Colonic mucosa (tissue), 4 donors: ENCODE measurements around the gene ELAVL2. TPM values are rescaled to one million over a fixed set of nuclear protein-coding genes. Genes with fewer than 3 reads are reported as not detected.
"Not testable (repeated sequence)": the region's sequence is repeated elsewhere in the genome, so short reads cannot be mapped to it uniquely, and the experiment has no call there.

ENCODE experiments used
- DNase-seq: peaks from one replicate; pipeline ENCODE4 v3.0.0-alpha.2; 2020
- H3K27ac ChIP-seq: fragments of 200-600 bp; one replicate; pipeline ENCODE4 v1.8.0; 2021
- H3K27me3 ChIP-seq: fragments of 200-600 bp; one replicate; pipeline ENCODE4 v1.8.0; 2021
- H3K36me3 ChIP-seq: fragments of 200-600 bp; one replicate; pipeline ENCODE4 v1.8.0; 2021
- H3K4me1 ChIP-seq: fragments of 200-600 bp; one replicate; pipeline ENCODE4 v1.8.0; 2021; ENCODE audit warnings: mild to moderate bottlenecking
- H3K4me3 ChIP-seq: fragments of 200-600 bp; one replicate; pipeline ENCODE4 v1.8.0; 2021
- H3K9ac ChIP-seq, 2 donors: one replicate each; pipeline ENCODE4 v1.7.0; 2013; ENCODE audit warnings: control low read depth in 2 of 2, low read depth in 2 of 2, low read length in 2 of 2
- H3K9me3 ChIP-seq: fragments of 200-600 bp; one replicate; pipeline ENCODE4 v1.8.0; 2021
- intact Hi-C: fragments of 100-400 bp; cut with DNase I; formaldehyde crosslinking; loops from one replicate; pipeline ENCODE4 v1.14.1; 2022
- total RNA-seq, 2 donors: library from RNA; stranded (reverse); fragmentation: NEBNext Ultra II Directional in 1 of 2; extraction: Animal tissue kit (Norgen Biotek cat#: 25700) in 1 of 2; gene quantifications; one replicate each; pipeline ENCODE4 v1.2.1, GENCODE V29; 2021
- TF ChIP-seq, protein P1 (sequence below): fragments of 200-600 bp; IDR thresholded peaks from one replicate; pipeline ENCODE4 v1.8.0; 2022; ENCODE audit warnings: antibody characterized with exemption, mild to moderate bottlenecking
- donor health status: healthy.
- donor health status: DM: no; HTN: no; CAD: no.
- donor health status: DM: no; HTN: no; CAD: no.

ELAVL2 gene
- total RNA-seq, 2 donors from 2014 or later = 0.24 to 0.30 TPM

- TF ChIP-seq, protein P1, sequence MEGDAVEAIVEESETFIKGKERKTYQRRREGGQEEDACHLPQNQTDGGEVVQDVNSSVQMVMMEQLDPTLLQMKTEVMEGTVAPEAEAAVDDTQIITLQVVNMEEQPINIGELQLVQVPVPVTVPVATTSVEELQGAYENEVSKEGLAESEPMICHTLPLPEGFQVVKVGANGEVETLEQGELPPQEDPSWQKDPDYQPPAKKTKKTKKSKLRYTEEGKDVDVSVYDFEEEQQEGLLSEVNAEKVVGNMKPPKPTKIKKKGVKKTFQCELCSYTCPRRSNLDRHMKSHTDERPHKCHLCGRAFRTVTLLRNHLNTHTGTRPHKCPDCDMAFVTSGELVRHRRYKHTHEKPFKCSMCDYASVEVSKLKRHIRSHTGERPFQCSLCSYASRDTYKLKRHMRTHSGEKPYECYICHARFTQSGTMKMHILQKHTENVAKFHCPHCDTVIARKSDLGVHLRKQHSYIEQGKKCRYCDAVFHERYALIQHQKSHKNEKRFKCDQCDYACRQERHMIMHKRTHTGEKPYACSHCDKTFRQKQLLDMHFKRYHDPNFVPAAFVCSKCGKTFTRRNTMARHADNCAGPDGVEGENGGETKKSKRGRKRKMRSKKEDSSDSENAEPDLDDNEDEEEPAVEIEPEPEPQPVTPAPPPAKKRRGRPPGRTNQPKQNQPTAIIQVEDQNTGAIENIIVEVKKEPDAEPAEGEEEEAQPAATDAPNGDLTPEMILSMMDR = no peak
Measured at GRCh38 chr9:23728736-23729135, 97.3 kb downstream of the ELAVL2 start.

GRCh38 chr9:23725279-23725946 is 100.6 kb downstream of the ELAVL2 start:
- no peak overlapping the region for H3K9ac ChIP-seq
- intact Hi-C loops = no loop called here
- no peak overlapping the region for H3K4me3 ChIP-seq
- no peaks in the 10 kb centered on the region for H3K9me3 ChIP-seq
- no peak overlapping the region for H3K27ac ChIP-seq
- H3K27me3 ChIP-seq = no peaks in the 10 kb centered on the region
- H3K4me1 ChIP-seq = no peaks in the 10 kb centered on the region
- DNase-seq = no peak
- H3K36me3 ChIP-seq = no peaks in the 10 kb centered on the region
- TF ChIP-seq, protein P1 = no peak

More at GRCh38 chr9:23728736-23729135, 97.3 kb downstream of the ELAVL2 start:
- H3K9ac ChIP-seq = no peak overlapping the region
- H3K27ac ChIP-seq = no peak overlapping the region
- no peaks in the 10 kb centered on the region for H3K4me1 ChIP-seq
- DNase-seq = no peak
- intact Hi-C loops = no loop called here
- H3K27me3 ChIP-seq = no peaks in the 10 kb centered on the region
- no peaks in the 10 kb centered on the region for H3K9me3 ChIP-seq
- no peaks in the 10 kb centered on the region for H3K36me3 ChIP-seq
- H3K4me3 ChIP-seq = no peak overlapping the region

- H3K36me3 ChIP-seq = no peaks in the 10 kb centered on the region
- no peak overlapping the region for H3K4me3 ChIP-seq
- TF ChIP-seq, protein P1 = no peak
- DNase-seq = no peak
- no peaks in the 10 kb centered on the region for H3K4me1 ChIP-seq
- no peak overlapping the region for H3K27ac ChIP-seq
- intact Hi-C loops = no loop called here
- no peaks in the 10 kb centered on the region for H3K27me3 ChIP-seq
- H3K9me3 ChIP-seq = no peaks in the 10 kb centered on the region
- no peak overlapping the region for H3K9ac ChIP-seq
Measured at GRCh38 chr9:23723672-23724071, 102.4 kb downstream of the ELAVL2 start.

DNA sequence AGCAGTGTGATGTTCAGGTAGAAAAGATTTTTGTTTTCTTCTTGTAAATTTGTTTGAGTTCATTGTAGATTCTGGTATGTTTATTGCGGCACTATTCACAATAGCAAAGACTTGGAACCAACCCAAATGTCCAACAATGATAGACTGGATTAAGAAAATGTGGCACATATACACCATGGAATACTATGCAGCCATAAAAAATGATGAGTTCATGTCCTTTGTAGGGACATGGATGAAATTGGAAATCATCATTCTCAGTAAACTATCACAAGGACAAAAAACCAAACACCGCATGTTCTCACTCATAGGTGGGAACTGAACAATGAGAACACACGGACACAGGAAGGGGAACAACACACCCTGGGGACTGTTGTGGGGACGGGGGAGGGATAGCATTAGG is 103.0 kb downstream of the ELAVL2 start:
- H3K4me3 ChIP-seq, intact Hi-C loops, H3K4me1 ChIP-seq, H3K9me3 ChIP-seq, H3K9ac ChIP-seq, H3K27me3 ChIP-seq, H3K27ac ChIP-seq, H3K36me3 ChIP-seq, DNase-seq: not testable (repeated sequence)

DNA sequence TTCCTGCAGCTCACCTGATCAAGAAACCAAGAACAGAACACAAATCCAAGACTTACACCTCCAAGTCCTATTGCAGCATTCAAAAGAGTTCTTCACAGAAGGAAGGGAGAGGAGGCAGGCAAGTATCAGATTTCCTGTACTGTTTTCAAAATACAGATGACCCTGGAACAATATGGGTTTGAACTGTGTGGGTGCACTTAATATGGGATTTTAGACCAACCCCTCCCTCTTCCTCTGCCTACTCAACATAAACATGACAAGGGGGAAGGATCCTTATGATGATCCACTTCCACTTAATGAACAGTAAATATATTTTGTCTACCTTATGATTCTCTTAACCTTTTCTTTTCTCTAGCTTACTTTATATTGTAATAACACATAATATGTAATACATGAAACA is 104.6 kb downstream of the ELAVL2 start:
- Histone ChIP-seq H3K4me3 (no peak overlapping the region), H3K27me3 (no peaks in the 10 kb centered on the region), H3K9ac (no peak overlapping the region), H3K9me3 (no peaks in the 10 kb centered on the region), H3K27ac (no peak overlapping the region), H3K36me3 (no peaks in the 10 kb centered on the region), H3K4me1 (no peaks in the 10 kb centered on the region)
- DNase-seq = no peak
- intact Hi-C loops = no loop called here
- TF ChIP-seq, protein P1 = no peak

- Histone ChIP-seq H3K4me3 (no peak overlapping the region), H3K4me1 (no peaks in the 10 kb centered on the region), H3K9me3 (no peaks in the 10 kb centered on the region), H3K27me3 (no peaks in the 10 kb centered on the region), H3K9ac (no peak overlapping the region), H3K27ac (no peak overlapping the region), H3K36me3 (no peaks in the 10 kb centered on the region)
- no peak for DNase-seq
- TF ChIP-seq, protein P1 = no peak
- intact Hi-C loops = no loop called here
Measured at GRCh38 chr9:23717505-23717904, 108.5 kb downstream of the ELAVL2 start.
